Sigmoid colon (tissue), 7 donors: Measurements from ENCODE around the gene MORN4. TPM values are rescaled to one million over a fixed set of nuclear protein-coding genes. Genes with fewer than 3 reads are reported as not detected.
"Not testable (repeated sequence)": the region's sequence is repeated elsewhere in the genome, so short reads cannot be mapped to it uniquely, and the experiment has no call there.

Experiments
- DNase-seq: peaks from one replicate; pipeline ENCODE4 v3.0.0-alpha.2; 2019
- H3K27ac ChIP-seq, 4 donors: fragments of 200-600 bp; sonication (generic); one replicate each; pipeline ENCODE4 v1.5.1; 2016 to 2019; ENCODE audit warnings: mild to moderate bottlenecking in 1 of 4
- H3K27me3 ChIP-seq, 3 donors: fragments of 200-600 bp; sonication (generic); one replicate each; pipeline ENCODE4 v1.5.1; 2019; ENCODE audit warnings: mild to moderate bottlenecking in 1 of 3
- H3K36me3 ChIP-seq, 4 donors: fragments of 200-600 bp; sonication (generic); one replicate each; pipeline ENCODE4 v1.5.1; 2016 to 2019
- H3K4me1 ChIP-seq, 4 donors: fragments of 200-600 bp; sonication (generic); one replicate each; pipeline ENCODE4 v1.5.1; 2017 to 2019
- H3K4me3 ChIP-seq, 4 donors: fragments of 200-600 bp; sonication (generic); one replicate each; pipeline ENCODE4 v1.5.1; 2017 to 2019; ENCODE audit warnings: mild to moderate bottlenecking in 2 of 4, moderate library complexity in 1 of 4
- H3K9me3 ChIP-seq, 4 donors: fragments of 200-600 bp in 3 of 4; sonication (generic) in 3 of 4; one replicate each; pipeline versions ENCODE4 v1.5.1 to v1.6.1; 2013 to 2019
- CTCF ChIP-seq, 4 experiments: fragments of 450-650 bp in 3 of 4; fragments of 200-600 bp in 1 of 4; IDR thresholded peaks; one replicate each; pipeline ENCODE4 v1.5.1; 2016 to 2019; ENCODE audit warnings: antibody characterized with exemption in 4 of 4, mild to moderate bottlenecking in 3 of 4, moderate library complexity in 2 of 4
- EP300 ChIP-seq, 4 donors: sonication (generic); formaldehyde crosslinking; IDR thresholded peaks; one replicate each; pipeline ENCODE4 v1.6.1; 2017; ENCODE audit warnings: antibody characterized with exemption in 4 of 4
- POLR2A ChIP-seq, 2 donors: fragments of 450-650 bp; IDR thresholded peaks; one replicate each; pipeline ENCODE4 v1.6.1; 2016; ENCODE audit warnings: antibody characterized with exemption in 2 of 2, mild to moderate bottlenecking in 2 of 2, moderate library complexity in 2 of 2
- POLR2AphosphoS5 ChIP-seq, 4 donors: sonication (generic); formaldehyde crosslinking; IDR thresholded peaks; one replicate each; pipeline ENCODE4 v1.6.1; 2017; ENCODE audit warnings: antibody characterized with exemption in 4 of 4
- WGBS, 2 donors: extraction: QIAGEN DNeasy Blood & Tissue Kit; methylation state at CpG; one replicate each; pipeline ENCODE4 v1.1.7; 2013; 5-methylcytosine and 5-hydroxymethylcytosine counted together
- intact Hi-C: fragments of 100-400 bp; cut with DNase I; formaldehyde crosslinking; loops from one replicate; pipeline ENCODE4 v1.15.1; 2023
- polyA plus RNA-seq, 3 donors: library from polyadenylated mRNA; stranded (reverse); fragments of 200-250 nt; gene quantifications; one replicate each; pipeline ENCODE4 v1.2.3, GENCODE V29; 2013
- total RNA-seq, 4 donors: library from RNA; depleted of rRNA; stranded (reverse); fragments of >200 nt; gene quantifications; one replicate each; pipeline ENCODE4 v1.1.0, GENCODE V29; 2016
- donor health status: healthy with polysubstance abuse.
- donor health status: Bipolar disorder and iron deficiency.
- donor health status: healthy.

The MORN4 gene
- total and polyA plus RNA-seq, 7 donors = 0.83 to 23.4 (median 2.5) TPM

- Histone ChIP-seq H3K9me3 (no peaks in the 10 kb centered on the region), H3K4me1 (peaks cover 0 to 32% (median 0%) of the 10 kb centered on the region in 4 donors), H3K36me3 (peaks cover 0 to 52% (median 16%) of the 10 kb centered on the region in 4 donors), H3K27me3 (no peaks in the 10 kb centered on the region), H3K4me3 (no peak overlapping the region), H3K27ac (peak overlapping the region; percentile 11 to 68 (median 35))
- intact Hi-C loops = no loop called here
- DNase-seq = no peak
- TF ChIP-seq POLR2AphosphoS5 (IDR thresholded peaks at IDR 0.05) (peak in 3 of 4 donors; percentile 17 to 64 (median 39)), EP300 (IDR thresholded peaks at IDR 0.05) (peak in 1 of 4 donors; percentile 8), CTCF (IDR thresholded peaks at IDR 0.05) (no peak)
- WGBS, 2 donors = 76 to 86% methylated on average over 5 of the region's 5 CpGs
Measured at GRCh38 chr10:97648562-97649404, 15.5 kb upstream of the MORN4 start.

GRCh38 chr10:97647556-97647955 lies 14.3 kb upstream of the MORN4 start:
- H3K27ac ChIP-seq = peak overlapping the region in 1 of 4 donors; percentile 68
- H3K4me1 ChIP-seq = peaks cover 0 to 40% (median 4%) of the 10 kb centered on the region in 4 donors
- no peaks in the 10 kb centered on the region for H3K9me3 ChIP-seq
- peak in 1 of 4 donors; percentile 18 for TF ChIP-seq POLR2AphosphoS5 (IDR thresholded peaks at IDR 0.05)
- TF ChIP-seq POLR2A (IDR thresholded peaks at IDR 0.05) = no peak
- no peak overlapping the region for H3K4me3 ChIP-seq
- no peaks in the 10 kb centered on the region for H3K27me3 ChIP-seq
- H3K36me3 ChIP-seq = peaks cover 0 to 40% (median 11%) of the 10 kb centered on the region in 4 donors
- intact Hi-C loops = no loop called here
- no peak for DNase-seq
- WGBS, 2 donors = 85 to 93% methylated on average over 1 of the region's 1 CpG

- H3K27me3 ChIP-seq = no peaks in the 10 kb centered on the region
- H3K4me3 ChIP-seq = no peak overlapping the region
- intact Hi-C loops = no loop called here
- H3K36me3 ChIP-seq = peaks cover 0 to 21% (median 2%) of the 10 kb centered on the region in 4 donors
- WGBS, 2 donors = 94 to 97% methylated on average over 4 of the region's 4 CpGs
- H3K9me3 ChIP-seq = no peaks in the 10 kb centered on the region
- H3K27ac ChIP-seq = no peak overlapping the region
- TF ChIP-seq POLR2A (IDR thresholded peaks at IDR 0.05) = no peak
- TF ChIP-seq EP300 (IDR thresholded peaks at IDR 0.05) = no peak
- TF ChIP-seq POLR2AphosphoS5 (IDR thresholded peaks at IDR 0.05) = no peak
- TF ChIP-seq CTCF (IDR thresholded peaks at IDR 0.05) = no peak
- H3K4me1 ChIP-seq = peaks cover 0 to 51% (median 17%) of the 10 kb centered on the region in 4 donors
- no peak for DNase-seq
Measured at GRCh38 chr10:97644936-97645335, 11.6 kb upstream of the MORN4 start.

- no peak for DNase-seq
- H3K4me1 ChIP-seq = peaks cover 0 to 36% (median 17%) of the 10 kb centered on the region in 4 donors
- no peak overlapping the region for H3K4me3 ChIP-seq
- H3K27me3 ChIP-seq = no peaks in the 10 kb centered on the region
- peaks cover 0 to 21% (median 2%) of the 10 kb centered on the region in 4 donors for H3K36me3 ChIP-seq
- H3K27ac ChIP-seq = no peak overlapping the region
- intact Hi-C loops = no loop called here
- H3K9me3 ChIP-seq = no peaks in the 10 kb centered on the region
- TF ChIP-seq POLR2AphosphoS5 (IDR thresholded peaks at IDR 0.05) = no peak
- TF ChIP-seq CTCF (IDR thresholded peaks at IDR 0.05) = no peak
- no peak for TF ChIP-seq POLR2A (IDR thresholded peaks at IDR 0.05)
- no peak for TF ChIP-seq EP300 (IDR thresholded peaks at IDR 0.05)
- WGBS, 2 donors = 95 to 96% methylated on average over 4 of the region's 4 CpGs
Measured at GRCh38 chr10:97643441-97643985, 10.2 kb upstream of the MORN4 start.

- H3K4me3 ChIP-seq, H3K9me3 ChIP-seq, intact Hi-C loops, DNase-seq, H3K27me3 ChIP-seq: not testable (repeated sequence)
- Histone ChIP-seq H3K36me3 (peaks cover 0 to 21% (median 2%) of the 10 kb centered on the region in 4 donors), H3K4me1 (peaks cover 0 to 31% (median 17%) of the 10 kb centered on the region in 4 donors), H3K27ac (peak overlapping the region in 1 of 4 donors; percentile 95)
- 95 to 97% methylated on average over 13 of the region's 13 CpGs for WGBS, 2 donors
Measured at GRCh38 chr10:97642471-97643159, 9.3 kb upstream of the MORN4 start.
